NCI-H146 treated with DMSO at 0.1 percent for 48 hours (cell line): ENCODE results near the gene EFNB2.

ENCODE experiments used
- DNase-seq: peaks from one replicate; lab custom pipeline; 2025; ENCODE audit not compliant: unreplicated experiment; lab: John Stamatoyannopoulos, UW

Gene EFNB2

GRCh38 chr13:106551350-106551749 lies 15.9 kb upstream of the EFNB2 start:
- no peak for DNase-seq

DNA sequence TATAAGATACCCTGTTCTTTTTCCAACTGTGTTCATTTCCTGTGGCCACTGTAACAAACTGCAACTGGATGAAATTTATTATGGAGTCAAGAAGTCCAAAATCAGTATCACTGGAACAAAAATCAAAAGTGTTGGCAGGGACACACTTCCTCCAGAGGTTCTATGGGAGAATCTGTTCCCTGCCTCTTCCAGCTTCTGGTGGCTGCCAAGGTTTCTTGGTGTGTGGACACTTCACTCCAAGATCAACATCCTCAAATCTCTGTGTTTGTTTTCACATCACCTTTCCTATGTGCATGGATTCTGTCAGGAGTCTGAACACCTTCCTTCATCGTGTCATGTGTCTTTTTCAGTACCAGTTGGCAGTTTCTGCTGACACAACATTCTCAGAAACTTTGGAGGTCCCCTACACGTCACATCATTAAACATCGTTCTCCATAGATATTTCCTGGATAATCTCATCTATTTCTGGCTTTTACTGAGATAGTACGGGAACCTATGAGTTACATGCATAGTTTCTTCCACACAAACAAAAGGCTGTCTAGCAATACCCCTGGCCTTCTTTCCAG lies 15.2 kb upstream of the EFNB2 start:
- DNase-seq, result no peak

GRCh38 chr13:106548064-106548696 lies 12.7 kb upstream of the EFNB2 start:
- no peak for DNase-seq

- DNase-seq, result no peak
These were observed 6.4 kb upstream of the EFNB2 start for GRCh38 chr13:106541826-106542225.

DNA sequence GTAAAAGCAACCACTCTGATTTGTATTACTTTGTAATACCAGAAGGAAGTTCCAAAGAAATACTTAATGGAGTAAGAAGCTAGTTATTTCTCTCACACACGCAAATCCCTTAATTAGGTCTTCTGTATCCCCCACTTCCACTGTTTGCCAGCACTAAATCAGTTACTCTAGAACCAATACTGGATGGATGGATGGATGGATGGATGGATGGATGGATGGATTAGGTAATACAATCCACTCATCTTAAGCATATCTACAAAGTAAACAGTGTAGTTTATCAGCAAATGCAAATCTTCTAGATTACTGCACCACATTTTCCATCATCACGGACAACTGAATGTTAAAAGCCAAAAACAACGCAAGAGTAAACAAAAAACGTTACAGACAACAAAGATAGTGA lies 5.2 kb upstream of the EFNB2 start:
- no peak for DNase-seq

DNA sequence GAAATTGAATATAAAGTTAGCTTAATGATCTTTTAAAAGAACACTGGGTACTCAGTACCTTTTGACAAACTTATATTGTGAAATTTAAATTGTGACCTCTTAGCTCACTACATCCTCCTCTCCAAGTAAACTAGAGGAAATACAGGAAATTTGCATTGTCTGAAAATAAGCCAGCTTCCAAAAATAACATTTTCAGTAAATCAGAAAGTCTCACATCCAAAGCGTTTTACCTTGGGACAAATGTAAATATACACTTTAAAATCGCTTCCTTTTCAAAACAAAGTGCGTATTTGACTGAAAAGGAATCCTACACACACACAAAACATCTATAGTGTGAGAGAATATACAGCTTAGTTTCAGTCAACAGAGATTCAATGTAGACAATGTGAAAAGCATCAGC lies 2.1 kb upstream of the EFNB2 start:
- DNase-seq, result no peak

DNA sequence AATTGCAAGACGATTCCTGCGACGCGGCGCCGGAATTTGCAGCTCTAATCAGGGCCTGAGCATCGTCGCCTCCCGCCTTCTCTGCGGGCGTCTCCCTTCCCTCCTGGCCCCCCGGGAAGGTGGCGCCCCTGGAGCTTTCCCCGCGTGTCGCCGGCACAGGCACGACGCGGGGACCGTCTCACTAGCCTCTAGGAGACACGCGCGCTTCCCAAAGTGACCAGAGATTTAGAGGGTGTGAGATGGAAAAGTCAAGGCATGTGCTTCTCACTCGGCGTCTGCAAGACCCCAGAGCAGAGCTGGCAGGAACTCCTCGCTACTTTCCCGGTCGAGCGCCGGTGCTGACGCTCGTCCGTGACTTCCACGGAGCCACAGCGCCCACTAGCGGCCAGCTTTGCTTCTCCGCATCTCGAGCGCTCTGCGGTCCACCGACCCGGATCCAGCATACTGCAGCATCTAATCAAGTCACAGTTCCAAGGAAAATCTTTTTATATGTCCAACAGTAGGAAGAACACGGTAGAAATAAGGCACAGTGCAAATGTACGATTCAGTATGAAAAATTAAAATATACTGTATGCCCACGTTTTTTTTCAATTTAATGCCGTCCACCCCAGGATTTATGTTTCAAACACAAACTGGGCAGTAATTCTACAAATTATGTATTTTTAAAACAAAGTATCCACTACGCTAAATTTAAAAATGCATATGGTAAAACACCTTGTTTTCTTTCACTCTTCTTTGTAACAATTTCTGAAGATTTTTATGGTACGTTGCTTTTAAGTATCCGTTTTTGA lies 977 bp upstream of the EFNB2 start:
- peak; percentile 57 for DNase-seq

- DNase-seq, result no peak
These were observed 567 bp downstream of the EFNB2 start for GRCh38 chr13:106534639-106535551.

DNA sequence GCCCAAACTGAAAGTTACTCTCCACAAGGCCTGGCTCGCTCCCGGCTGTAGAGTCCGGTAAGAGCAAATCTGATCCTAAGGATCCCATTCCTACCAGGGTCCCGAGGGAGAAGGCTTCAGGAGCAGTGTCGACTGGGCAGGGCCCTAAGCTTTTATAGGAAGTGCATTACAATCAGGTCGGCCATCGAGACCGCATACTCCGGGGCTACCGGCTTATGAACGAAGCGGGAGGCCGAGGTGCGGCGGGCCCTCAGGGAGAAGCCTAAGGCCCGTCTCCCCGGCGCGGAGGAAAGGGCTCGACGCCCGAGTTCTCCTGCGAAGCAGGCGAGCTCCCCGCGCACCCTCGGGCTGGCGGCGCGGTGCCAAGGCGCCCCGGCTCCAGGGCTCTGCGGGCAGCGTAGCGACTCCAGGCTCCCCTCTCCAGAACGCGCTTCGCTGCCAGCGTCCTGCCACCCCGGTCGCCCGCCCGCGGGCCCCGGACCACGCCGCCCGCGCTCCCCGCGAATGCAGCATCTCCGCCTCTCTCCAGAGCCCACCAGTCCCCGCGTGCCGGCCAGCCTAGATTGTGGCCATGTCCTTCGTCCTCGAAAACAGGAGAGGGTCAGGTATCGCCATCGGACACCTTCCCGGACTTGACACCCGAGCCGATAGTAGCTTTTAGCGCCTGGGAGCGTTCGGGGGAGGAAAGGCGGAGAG lies 1.4 kb downstream of the EFNB2 start:
- no peak for DNase-seq

DNA sequence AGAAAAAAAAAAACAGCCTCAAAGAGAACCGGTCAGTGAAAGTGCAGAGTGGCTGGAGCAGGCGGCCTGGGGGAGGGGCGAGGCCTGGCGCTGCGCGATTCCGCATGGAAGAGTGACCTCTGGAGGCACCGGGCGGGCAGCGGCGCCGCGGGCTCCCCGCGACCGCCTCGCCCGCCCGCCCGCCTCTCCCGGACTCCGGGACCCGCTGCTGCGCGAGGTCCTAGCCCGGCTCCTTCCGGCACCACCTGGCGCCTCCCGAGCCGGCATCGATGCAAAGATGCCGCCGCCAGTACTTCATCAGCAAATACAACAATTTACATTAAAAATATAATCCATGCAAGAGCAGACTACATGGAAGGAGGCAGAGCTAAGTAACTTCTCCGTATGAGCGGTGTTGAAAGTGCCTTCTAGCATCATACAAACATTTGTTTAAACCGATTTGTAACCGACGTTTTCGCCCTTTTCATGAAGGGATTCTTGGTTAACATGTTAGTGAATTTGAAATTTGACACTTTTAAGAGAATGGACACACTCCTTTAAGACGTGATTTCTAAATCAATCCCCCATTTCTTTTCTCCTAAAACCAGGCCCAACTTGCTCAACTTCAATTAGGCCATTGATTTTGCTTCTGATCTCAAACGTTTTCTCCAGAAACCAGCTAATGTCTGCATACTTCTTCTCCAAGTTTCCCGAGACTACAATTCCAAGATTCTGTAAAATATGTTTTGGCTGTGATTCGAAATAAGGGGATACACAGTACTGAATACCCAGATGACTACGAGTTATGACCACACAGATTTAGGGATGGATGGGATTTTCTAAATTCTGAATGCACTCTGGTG lies 2.1 kb downstream of the EFNB2 start:
- peak; percentile 59 for DNase-seq

DNA sequence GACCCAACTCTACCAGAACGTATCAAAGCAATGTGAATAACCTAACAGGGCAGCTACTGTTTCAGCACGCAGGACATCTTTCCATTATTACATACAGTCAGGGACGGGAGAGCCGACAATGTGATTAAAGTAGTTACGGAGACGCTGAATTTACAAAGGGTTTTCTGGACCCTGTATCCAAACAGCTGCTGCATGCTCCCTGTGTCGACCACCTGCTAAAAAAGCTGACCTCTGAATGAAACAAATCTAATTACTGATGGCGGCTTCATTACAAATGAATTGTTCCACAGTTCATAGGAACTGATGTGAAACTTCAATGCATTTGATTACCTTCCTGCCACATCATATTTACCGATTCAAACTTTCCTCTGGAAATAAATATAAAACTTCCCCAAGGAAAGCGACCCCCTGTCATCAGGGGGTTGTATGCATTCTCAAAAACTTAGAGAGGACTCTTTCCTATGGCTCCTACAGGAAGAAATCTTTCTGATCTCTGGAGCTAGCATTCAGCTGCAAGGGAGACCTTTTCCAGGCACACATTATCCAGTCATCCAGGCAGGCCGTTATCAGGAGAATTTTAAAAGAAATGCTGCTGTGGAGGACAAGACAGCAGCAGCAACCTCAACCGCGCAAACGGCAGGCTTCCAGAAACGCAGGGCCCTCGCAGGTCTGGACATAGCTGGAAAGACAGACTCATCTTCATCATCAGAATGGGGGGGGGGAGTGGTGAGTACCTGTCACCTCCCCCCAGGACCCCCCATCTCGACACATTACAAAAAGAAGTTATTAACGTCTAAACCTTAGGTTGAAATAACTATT lies 3.1 kb downstream of the EFNB2 start:
- DNase-seq, result no peak

- DNase-seq, result no peak
These were observed 4.4 kb downstream of the EFNB2 start for GRCh38 chr13:106530980-106531481.

- DNase-seq, result no peak
These were observed 5.2 kb downstream of the EFNB2 start for GRCh38 chr13:106530171-106530851.

- no peak for DNase-seq
These were observed 5.9 kb downstream of the EFNB2 start for GRCh38 chr13:106529415-106530170.

GRCh38 chr13:106528718-106529414 lies 6.6 kb downstream of the EFNB2 start:
- no peak for DNase-seq

DNA sequence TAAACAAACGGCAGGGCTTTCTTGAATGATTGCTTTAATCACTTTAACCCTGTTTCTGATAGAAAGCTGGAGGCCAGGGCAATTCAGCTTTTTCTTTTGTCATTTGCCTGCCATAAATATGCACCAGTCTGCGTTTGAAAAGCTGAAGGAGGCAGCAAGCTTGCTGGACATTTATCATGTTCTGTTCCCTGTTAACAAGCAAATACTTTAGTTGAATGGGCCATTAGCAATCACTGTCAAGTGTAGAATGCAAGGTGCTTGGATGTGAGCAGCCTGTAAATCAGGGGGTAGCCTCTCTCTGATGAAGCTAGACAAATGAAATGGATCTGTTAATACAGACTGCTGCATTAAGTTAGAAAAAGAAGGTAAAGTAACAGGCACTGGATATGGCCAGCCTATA lies 7.6 kb downstream of the EFNB2 start:
- DNase-seq, result no peak

- no peak for DNase-seq
These were observed 8.0 kb downstream of the EFNB2 start for GRCh38 chr13:106527445-106527801.
